Panc1 (cell line): Measurements from ENCODE around the gene CUZD1. TPM values are rescaled to one million over a fixed set of nuclear protein-coding genes. Genes with fewer than 3 reads are reported as not detected.

Source experiments
- ATAC-seq: fragments of 200-7000 bp; cut with Tn5 transposase; 2 replicates; pipeline ENCODE4 v1.9.1; 2020; ENCODE audit warnings: mild to moderate bottlenecking, moderate library complexity
- BruUV-seq: library from RNA; stranded (reverse); fragments of 400-500 nt; replicated peaks from 2 replicates; lab custom pipeline; 2021; lab: Mats Ljungman, UMichigan
- CTCF ChIA-PET: fragments of 300-600 bp; sonication (Branson Sonifier 250); formaldehyde crosslinking; loops from one replicate; lab custom pipeline; 2022; ENCODE audit warnings: antibody characterized with exemption; lab: Charles Lee
- POLR2A ChIA-PET: fragments of 300-600 bp; sonication (Branson Sonifier 250); formaldehyde crosslinking; loops from one replicate; lab custom pipeline; 2022; ENCODE audit warnings: antibody characterized with exemption; lab: Charles Lee
- DNase-seq: peaks from one replicate; pipeline ENCODE4 v3.0.0-alpha.2; 2010; ENCODE audit warnings: low read depth, low spot score
- H3K27ac ChIP-seq: 2 replicates; pipeline ENCODE4 v1.5.1; 2011; ENCODE audit warnings: mild to moderate bottlenecking, low read length, inconsistent platforms
- H3K27me3 ChIP-seq: fragments of 200-500 bp; sonication (Bioruptor generic); 2 replicates; pipeline ENCODE4 v1.6.0; 2014; ENCODE audit warnings: low read length, inconsistent platforms; ENCODE audit not compliant: control insufficient read depth, insufficient read depth
- H3K36me3 ChIP-seq: fragments of 200-500 bp; sonication (Bioruptor generic); 2 replicates; pipeline ENCODE4 v1.5.1; 2014; ENCODE audit warnings: inconsistent platforms, mild to moderate bottlenecking, low read length, moderate library complexity; ENCODE audit not compliant: control insufficient read depth, insufficient read depth
- H3K4me1 ChIP-seq: 2 replicates; pipeline ENCODE4 v1.5.1; 2011; ENCODE audit warnings: inconsistent platforms, mild to moderate bottlenecking, low read length, moderate library complexity; ENCODE audit not compliant: control insufficient read depth, insufficient read depth
- H3K4me3 ChIP-seq, 2 experiments: 2 replicates each; pipeline ENCODE4 v1.5.1; 2011 to 2012; ENCODE audit warnings: low read depth in 2 of 2, low read length in 2 of 2, mild to moderate bottlenecking in 2 of 2, inconsistent platforms in 1 of 2, moderate library complexity in 1 of 2
- H3K9me3 ChIP-seq: fragments of 200-500 bp; sonication (Bioruptor generic); 2 replicates; pipeline ENCODE4 v1.5.1; 2014; ENCODE audit warnings: low read depth, mild to moderate bottlenecking, inconsistent platforms, low read length, moderate library complexity; ENCODE audit not compliant: control insufficient read depth, insufficient read depth
- POLR2AphosphoS5 ChIP-seq: IDR thresholded peaks from 2 replicates; pipeline ENCODE4 v1.6.1; 2012; ENCODE audit warnings: mild to moderate bottlenecking, low read depth, low read length, moderate library complexity
- SIN3A ChIP-seq: IDR thresholded peaks from 2 replicates; pipeline ENCODE4 v1.6.1; 2012; ENCODE audit warnings: low read depth, mild to moderate bottlenecking, low read length, moderate library complexity, borderline replicate concordance; ENCODE audit not compliant: insufficient read depth
- TCF7L2 ChIP-seq: IDR thresholded peaks from 2 replicates; pipeline ENCODE4 v1.6.1; 2011; ENCODE audit warnings: mild to moderate bottlenecking, low read depth, low read length, inconsistent platforms
- in situ Hi-C: cut with HindIII; loops from 2 replicates; pipeline ENCODE4 v1.10.0; 2016; ENCODE audit warnings: low sequenced_read_pairs, low pct_unique_long_range_greater_than_20kb
- intact Hi-C: fragments of 100-400 bp; cut with micrococcal nuclease; formaldehyde crosslinking; loops from one replicate; pipeline ENCODE4 v1.10.0; 2022; ENCODE audit not compliant: unreplicated experiment
- total RNA-seq: library from RNA; stranded (reverse); gene quantifications from one replicate; pipeline ENCODE4 v1.2.1, GENCODE V29; 2021; ENCODE audit not compliant: unreplicated experiment
- TF ChIP-seq, protein P1 (sequence below), 2 experiments: IDR thresholded peaks; 2 replicates each; pipeline ENCODE4 v1.6.1; 2011 to 2012; ENCODE audit warnings: low read depth in 2 of 2, control low read depth in 1 of 2, low read length in 1 of 2, mild to moderate bottlenecking in 1 of 2, moderate library complexity in 1 of 2; ENCODE audit not compliant: insufficient read depth in 1 of 2

Gene CUZD1
- total RNA-seq, 1 experiment from 2014 or later = 2.9 TPM

DNA sequence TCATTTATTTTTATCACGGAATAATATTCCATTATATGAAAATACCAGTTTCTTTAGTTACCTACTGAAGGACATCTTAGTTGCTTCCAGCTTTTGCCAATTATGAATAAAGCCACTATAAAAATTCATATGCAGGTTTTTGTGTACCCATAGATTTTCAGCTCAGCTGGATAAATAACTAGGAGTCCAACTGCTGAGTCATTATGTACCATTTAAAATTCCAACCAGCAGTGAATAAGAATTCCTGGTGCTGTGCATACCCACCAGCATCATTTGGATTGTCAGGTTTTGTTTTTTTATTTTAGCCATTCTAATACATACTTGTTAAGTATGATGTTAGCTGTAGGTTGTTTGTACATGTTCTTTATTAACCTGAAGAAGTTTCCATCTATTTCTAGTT is 19.2 kb upstream of the CUZD1 start:
- TF ChIP-seq SIN3A (no peak), TCF7L2 (no peak), POLR2AphosphoS5 (peak; percentile 59)
- no TSS peak for BruUV-seq
- Histone ChIP-seq H3K27me3 (no peaks in the 10 kb centered on the region), H3K36me3 (no peaks in the 10 kb centered on the region), H3K9me3 (no peaks in the 10 kb centered on the region), H3K4me1 (peaks cover 25% of the 10 kb centered on the region), H3K4me3 (no peak overlapping the region), H3K27ac (peak overlapping the region; percentile 76)
- ChIA-PET POLR2A (no interaction called here), CTCF (no interaction called here)
- intact Hi-C loops = no loop called here
- in situ Hi-C loops = no loop called here
- DNase-seq (no peak), ATAC-seq (peak; percentile 86)

DNA sequence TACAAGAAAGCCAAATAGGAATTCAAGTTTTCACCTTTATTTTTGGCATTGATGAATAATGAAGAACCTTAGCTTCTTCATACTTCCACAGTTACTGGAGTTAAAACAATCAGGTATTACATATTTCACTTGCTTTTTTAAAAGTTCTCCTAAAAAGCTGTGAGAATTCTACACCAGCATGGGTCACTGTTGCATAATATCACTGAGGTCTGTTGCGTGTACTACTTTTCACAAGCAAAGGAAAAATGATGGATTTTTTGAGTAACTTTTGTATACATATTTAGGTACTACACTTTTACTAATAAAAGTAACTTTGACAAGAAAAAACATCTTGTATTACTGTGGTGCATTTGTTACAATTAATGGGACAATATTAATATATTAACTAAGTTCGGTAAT is 18.5 kb upstream of the CUZD1 start:
- no peak for TF ChIP-seq POLR2AphosphoS5
- TF ChIP-seq, protein P1, sequence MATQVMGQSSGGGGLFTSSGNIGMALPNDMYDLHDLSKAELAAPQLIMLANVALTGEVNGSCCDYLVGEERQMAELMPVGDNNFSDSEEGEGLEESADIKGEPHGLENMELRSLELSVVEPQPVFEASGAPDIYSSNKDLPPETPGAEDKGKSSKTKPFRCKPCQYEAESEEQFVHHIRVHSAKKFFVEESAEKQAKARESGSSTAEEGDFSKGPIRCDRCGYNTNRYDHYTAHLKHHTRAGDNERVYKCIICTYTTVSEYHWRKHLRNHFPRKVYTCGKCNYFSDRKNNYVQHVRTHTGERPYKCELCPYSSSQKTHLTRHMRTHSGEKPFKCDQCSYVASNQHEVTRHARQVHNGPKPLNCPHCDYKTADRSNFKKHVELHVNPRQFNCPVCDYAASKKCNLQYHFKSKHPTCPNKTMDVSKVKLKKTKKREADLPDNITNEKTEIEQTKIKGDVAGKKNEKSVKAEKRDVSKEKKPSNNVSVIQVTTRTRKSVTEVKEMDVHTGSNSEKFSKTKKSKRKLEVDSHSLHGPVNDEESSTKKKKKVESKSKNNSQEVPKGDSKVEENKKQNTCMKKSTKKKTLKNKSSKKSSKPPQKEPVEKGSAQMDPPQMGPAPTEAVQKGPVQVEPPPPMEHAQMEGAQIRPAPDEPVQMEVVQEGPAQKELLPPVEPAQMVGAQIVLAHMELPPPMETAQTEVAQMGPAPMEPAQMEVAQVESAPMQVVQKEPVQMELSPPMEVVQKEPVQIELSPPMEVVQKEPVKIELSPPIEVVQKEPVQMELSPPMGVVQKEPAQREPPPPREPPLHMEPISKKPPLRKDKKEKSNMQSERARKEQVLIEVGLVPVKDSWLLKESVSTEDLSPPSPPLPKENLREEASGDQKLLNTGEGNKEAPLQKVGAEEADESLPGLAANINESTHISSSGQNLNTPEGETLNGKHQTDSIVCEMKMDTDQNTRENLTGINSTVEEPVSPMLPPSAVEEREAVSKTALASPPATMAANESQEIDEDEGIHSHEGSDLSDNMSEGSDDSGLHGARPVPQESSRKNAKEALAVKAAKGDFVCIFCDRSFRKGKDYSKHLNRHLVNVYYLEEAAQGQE (IDR thresholded peaks at IDR 0.05; ENCODE audit: insufficient read depth in 1 of 2, low read depth in 2 of 2, low read length in 1 of 2) = no peak
- intact Hi-C loops = no loop called here
- ChIA-PET CTCF (no interaction called here), POLR2A (no interaction called here)
- ATAC-seq (no peak), DNase-seq (no peak)
- BruUV-seq = no TSS peak
- peak overlapping the region; percentile 76; the same call in 1 of the 2 replicates for H3K27ac ChIP-seq
- no peak overlapping the region for H3K4me3 ChIP-seq
- H3K36me3 ChIP-seq = no peaks in the 10 kb centered on the region
- peaks cover 25% of the 10 kb centered on the region for H3K4me1 ChIP-seq
- in situ Hi-C loops = no loop called here
- no peaks in the 10 kb centered on the region for H3K27me3 ChIP-seq
- H3K9me3 ChIP-seq = no peaks in the 10 kb centered on the region

DNA sequence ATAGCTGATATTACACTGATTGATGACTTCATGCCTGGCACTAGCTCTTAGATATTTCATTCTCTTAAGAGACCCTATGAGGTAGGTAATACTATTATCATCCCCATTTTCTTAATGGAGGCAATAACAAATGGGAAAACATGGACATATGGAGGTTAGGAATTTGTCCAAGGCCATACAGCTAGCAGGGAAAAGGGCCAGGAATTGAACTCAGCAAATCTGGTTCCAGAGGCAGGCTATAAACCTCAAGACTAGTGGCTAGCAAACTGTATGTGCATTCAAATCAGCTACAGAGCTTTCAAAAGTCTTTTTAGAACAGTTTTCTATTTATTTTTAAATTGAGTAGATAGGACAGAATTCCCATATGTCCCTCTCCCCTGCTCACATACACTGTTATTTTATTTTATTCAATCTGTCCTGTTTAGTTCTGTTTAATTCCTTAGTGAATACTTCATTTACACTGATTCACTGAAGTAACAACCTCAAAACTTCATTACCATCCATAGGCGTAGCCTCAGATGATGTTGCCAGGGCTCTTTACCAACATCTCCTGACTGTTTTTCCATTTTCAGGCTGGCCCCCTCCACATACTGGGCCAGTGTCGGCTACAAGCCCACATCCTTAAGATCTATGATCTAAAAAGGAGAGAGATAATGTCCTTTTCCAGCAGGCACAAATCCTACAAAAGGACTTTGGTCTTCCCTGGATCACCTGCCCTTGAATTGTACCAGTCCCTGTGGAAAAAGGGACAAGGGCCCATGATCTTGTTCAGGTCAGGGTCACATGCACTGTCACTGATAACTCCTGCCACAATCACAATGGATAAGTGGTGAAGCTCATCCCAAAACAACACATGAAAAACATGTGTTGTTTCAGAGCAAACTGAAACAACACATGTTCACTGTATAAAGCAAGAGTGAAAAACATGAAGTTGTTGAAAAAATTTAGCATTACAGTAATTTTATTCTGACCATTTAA is 17.8 kb upstream of the CUZD1 start:
- ChIA-PET POLR2A (interaction anchor here (0.5 kb wide), 1 partner anchor 44 kb away, joined by 5 read pairs; no protein-coding TSS in a partner anchor), CTCF (interaction anchor here (0.7 kb wide), 1 partner anchor 90 kb away, joined by 3 read pairs; no protein-coding TSS in a partner anchor)
- intact Hi-C loops (no loop called here), in situ Hi-C loops (no loop called here)
- Histone ChIP-seq H3K27ac (peak overlapping the region; percentile 76), H3K4me3 (no peak overlapping the region), H3K4me1 (peaks cover 25% of the 10 kb centered on the region), H3K27me3 (no peaks in the 10 kb centered on the region), H3K9me3 (no peaks in the 10 kb centered on the region), H3K36me3 (no peaks in the 10 kb centered on the region)
- ATAC-seq (no peak), DNase-seq (no peak)
- no TSS peak for BruUV-seq
- TF ChIP-seq TCF7L2 (no peak), SIN3A (no peak), POLR2AphosphoS5 (no peak)
- TF ChIP-seq, protein P1 (IDR thresholded peaks at IDR 0.05; ENCODE audit: insufficient read depth in 1 of 2, low read depth in 2 of 2, low read length in 1 of 2) = no peak
